NOMO-1 treated with dmso at 0.1 percent for 144 hours (cell line): ENCODE measurements around the gene SPAST.
"Not testable (repeated sequence)": the region's sequence is repeated elsewhere in the genome, so short reads cannot be mapped to it uniquely, and the experiment has no call there.

Source experiments
- DNase-seq: peaks from one replicate; lab custom pipeline; 2025; ENCODE audit not compliant: unreplicated experiment; lab: John Stamatoyannopoulos, UW

Gene SPAST

GRCh38 chr2:32063310-32064020 is at the start of gene SPAST:
Gene SPAST, plus strand, starts transcription at chr2:32063556. Its CDS starts 276 bp downstream, at chr2:32063832.
- DNase-seq: peak; percentile 98

DNA sequence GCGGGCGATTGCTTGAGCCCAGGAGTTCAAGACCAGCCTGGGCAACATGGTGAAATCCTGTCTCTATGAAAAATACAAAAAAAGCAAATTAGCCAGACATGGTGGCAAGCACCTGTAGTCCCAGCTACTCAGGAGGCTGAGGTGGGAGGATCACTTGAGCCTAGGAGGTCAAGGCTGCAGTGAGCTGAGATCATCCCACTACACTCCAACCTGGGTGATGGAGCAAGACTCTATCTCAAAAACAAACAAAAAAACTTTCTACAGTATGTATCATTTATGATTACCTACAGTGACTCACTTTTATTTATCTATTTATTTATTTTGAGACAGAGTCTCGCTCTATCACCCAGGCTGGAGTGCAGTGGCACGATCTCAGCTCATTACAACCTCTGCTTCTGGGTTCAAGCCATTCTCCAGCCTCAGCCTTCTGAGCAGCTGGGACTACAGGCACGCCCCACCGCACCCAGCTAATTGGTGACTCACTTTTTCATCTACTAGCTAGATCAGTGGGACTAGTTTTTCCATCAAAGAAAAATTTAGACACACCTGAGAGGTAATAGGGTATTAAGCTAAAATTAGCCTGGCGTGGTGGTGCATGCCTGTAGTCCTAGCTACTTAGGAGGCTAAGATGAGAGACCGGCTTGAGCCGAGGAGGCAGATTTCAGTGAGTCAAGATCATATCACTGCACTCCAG is 44.4 kb upstream of the SPAST start:
- not testable (repeated sequence) for DNase-seq

GRCh38 chr2:32034198-32034887 is 29.0 kb upstream of the SPAST start:
- DNase-seq: not testable (repeated sequence)

- DNase-seq: peak; percentile 93
Measured at GRCh38 chr2:32039447-32040219, 23.7 kb upstream of the SPAST start, which contains the start of gene DPY30. Gene DPY30, minus strand, starts transcription at chr2:32039805. Its CDS starts 349 bp downstream, at chr2:32039456.

DNA sequence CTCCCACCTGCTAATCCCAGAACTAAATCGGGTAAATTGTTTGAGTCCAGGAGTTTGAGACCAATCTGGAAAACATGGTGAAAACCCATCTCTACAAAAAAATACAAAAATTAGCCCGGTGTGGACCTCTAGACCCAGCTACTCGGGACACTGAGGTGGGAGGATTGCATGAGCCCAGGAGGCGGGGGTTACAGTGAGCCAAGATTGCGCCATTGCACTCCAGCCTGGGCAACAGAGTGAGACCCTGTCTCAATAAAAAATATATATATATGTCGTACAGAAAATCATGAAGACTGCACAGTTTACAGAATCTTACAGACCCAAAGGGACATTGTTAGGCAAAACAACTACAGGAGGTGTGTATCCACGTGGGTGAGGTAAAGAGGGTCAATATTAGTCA is 19.8 kb upstream of the SPAST start:
- DNase-seq: no peak

- DNase-seq: no peak
Measured at GRCh38 chr2:32051836-32052439, 11.4 kb upstream of the SPAST start.

DNA sequence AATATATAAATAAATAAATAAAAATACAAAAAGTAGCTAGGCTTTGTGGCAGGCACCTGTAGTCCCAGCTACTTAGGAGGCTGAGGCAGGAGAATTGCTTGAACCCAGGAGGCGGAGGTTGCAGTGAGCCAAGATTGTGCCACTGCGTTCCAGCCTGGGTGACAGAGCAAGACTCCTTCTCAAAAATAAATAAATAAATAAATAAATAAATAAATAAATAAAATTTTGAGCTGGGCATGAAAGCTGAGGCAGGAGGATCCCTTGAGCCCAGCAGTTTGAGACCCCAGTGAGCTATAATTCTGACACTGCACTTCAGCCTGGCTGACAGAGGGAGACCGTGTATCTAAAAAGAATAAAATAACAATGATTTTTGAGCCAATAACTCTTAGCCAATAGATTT is 8.8 kb upstream of the SPAST start:
- not testable (repeated sequence) for DNase-seq

- DNase-seq: no peak
Measured at GRCh38 chr2:32058130-32058529, 5.2 kb upstream of the SPAST start.

DNA sequence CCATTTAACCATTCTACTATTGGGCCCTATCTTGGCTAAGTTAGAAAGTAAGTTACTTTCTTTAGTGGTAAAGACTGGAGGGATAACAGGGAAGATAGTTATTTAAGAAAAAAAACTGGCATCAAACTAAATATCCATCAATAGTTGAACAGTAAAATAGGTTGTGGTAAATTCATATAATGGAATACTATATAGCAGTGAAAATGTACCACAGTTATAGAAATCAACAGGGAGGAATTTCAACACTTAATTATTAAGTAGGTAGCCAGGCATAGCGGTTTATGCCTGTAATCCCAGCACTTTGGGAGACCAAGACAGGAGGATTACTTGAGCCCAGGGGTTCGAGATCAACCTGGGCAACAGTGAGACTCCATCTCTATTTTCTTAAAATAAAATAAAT is 3.1 kb upstream of the SPAST start:
- DNase-seq: no peak

GRCh38 chr2:32061430-32061829 is 1.9 kb upstream of the SPAST start:
- DNase-seq: no peak

- no peak for DNase-seq
Measured at GRCh38 chr2:32061973-32062861, 1.1 kb upstream of the SPAST start.

GRCh38 chr2:32064021-32064601 is 755 bp downstream of the SPAST start:
- peak; percentile 9 for DNase-seq

DNA sequence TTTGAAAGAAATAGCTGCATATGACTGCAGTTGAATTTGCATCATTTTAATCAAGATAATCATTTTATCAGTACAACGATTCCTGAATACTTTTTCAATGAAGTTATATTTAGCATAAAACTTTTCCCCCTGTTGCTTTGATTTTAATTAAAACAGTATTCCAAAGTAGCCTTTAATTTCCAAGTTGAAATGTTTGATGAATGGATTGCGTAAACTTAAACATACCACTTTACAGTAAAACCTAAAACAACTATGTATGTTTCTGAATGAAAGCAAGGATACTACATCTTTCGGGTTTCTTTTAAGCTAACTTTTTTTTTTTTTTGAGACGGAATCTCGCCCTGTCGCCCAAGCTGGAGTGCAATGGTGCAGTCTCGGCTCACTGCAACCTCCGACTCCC is 1.4 kb downstream of the SPAST start:
- no peak for DNase-seq

GRCh38 chr2:32067549-32067948 is 4.2 kb downstream of the SPAST start:
- DNase-seq: no peak

GRCh38 chr2:32074134-32074506 is 10.8 kb downstream of the SPAST start:
- no peak for DNase-seq

GRCh38 chr2:32095671-32096070 is 32.3 kb downstream of the SPAST start:
- no peak for DNase-seq

DNA sequence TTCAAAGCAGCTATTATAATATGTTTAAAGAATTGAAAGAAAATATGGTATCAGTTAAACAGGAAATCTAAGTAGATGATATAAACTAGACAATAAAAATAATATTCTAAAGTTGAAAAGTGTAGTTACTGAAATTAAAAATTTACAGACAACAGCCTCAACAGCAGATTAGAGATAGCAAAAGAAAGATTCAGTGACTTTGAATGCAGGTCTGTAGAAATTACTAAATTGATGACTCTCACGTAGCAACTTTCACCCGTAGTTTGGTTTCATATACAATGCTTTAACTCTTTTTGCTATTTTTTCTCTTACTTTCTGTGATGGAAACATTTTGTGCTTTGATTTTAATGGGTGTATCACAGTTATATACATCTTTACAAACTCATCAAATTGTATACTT is 44.8 kb downstream of the SPAST start:
- no peak for DNase-seq

- DNase-seq: no peak
Measured at GRCh38 chr2:32118055-32118454, 54.7 kb downstream of the SPAST start.

DNA sequence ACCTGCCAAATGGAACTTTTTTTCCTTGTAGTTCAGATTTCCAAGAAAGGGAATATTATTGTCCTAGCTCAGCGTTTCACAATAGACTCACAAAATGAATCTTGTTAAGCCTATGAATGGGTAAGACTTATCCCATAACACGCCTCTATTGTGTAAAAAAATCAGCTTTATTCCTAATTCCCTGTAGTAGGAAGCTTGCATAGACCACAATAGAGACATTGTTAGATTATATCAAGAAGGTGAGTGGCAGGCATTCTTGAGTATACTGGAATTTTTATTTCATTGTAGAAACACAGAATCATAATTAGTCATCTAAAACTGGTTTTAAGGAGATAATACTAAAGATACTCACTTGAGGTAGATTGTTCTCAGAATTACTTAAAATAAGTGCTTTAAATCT is 55.8 kb downstream of the SPAST start:
- no peak for DNase-seq
